Pancreas (tissue), 10 donors: Measurements from ENCODE around the gene MNAT1. TPM values are rescaled to one million over a fixed set of nuclear protein-coding genes. Genes with fewer than 3 reads are reported as not detected.

Experiments used
- ATAC-seq, 4 donors: fragments of 200-7000 bp; cut with Tn5 transposase; one replicate each; pipeline versions ENCODE4 v1.8.0 to v1.9.1; 2020; ENCODE audit warnings: mild to moderate bottlenecking in 4 of 4, moderate library complexity in 4 of 4
- DNase-seq, 6 donors: peaks; one replicate each; pipeline ENCODE4 v3.0.0-alpha.2; 2020
- FAIRE-seq: peaks from 2 replicates; lab custom pipeline; 2012; peaks lifted over from hg19 to GRCh38; lab: Jason Lieb, UNC
- H3K27ac ChIP-seq, 4 donors: fragments of 200-600 bp; sonication (generic); 1 replicate in 3 of 4; 2 replicates in 1 of 4; pipeline versions ENCODE4 v1.5.0 to v1.8.0; 2020
- H3K27me3 ChIP-seq, 4 donors: fragments of 200-600 bp; one replicate each; pipeline ENCODE4 v1.8.0; 2021
- H3K36me3 ChIP-seq, 3 donors: fragments of 200-600 bp; sonication (generic) in 1 of 3; one replicate each; pipeline versions ENCODE4 v1.5.0 to v1.8.0; 2020 to 2021
- H3K4me1 ChIP-seq, 3 donors: fragments of 200-600 bp; one replicate each; pipeline ENCODE4 v1.8.0; 2021
- H3K4me3 ChIP-seq, 4 donors: fragments of 200-600 bp; sonication (generic) in 2 of 4; one replicate each; pipeline versions ENCODE4 v1.5.0 to v1.8.0; 2020 to 2021
- H3K9me3 ChIP-seq, 4 donors: fragments of 200-600 bp; one replicate each; pipeline ENCODE4 v1.8.0; 2021
- WGBS, 2 donors: extraction: QIAGEN DNeasy Blood & Tissue Kit; methylation state at CpG; one replicate each; pipeline ENCODE4 v1.1.7; 2013; 5-methylcytosine and 5-hydroxymethylcytosine counted together
- intact Hi-C, 3 donors: fragments of 100-400 bp; cut with DNase I; formaldehyde crosslinking; loops; one replicate each; pipeline versions ENCODE4 v1.11.1 to v1.14.2; 2022
- polyA plus RNA-seq, 2 donors: library from polyadenylated mRNA; stranded (reverse); fragments of 200-250 nt; gene quantifications; one replicate each; pipeline ENCODE4 v1.2.3, GENCODE V29; 2013
- total RNA-seq, 6 donors: library from RNA; stranded (reverse); fragmentation: NEBNext Ultra II Directional in 4 of 6; extraction: Animal tissue kit (Norgen Biotek cat#: 25700) in 4 of 6; gene quantifications; one replicate each; pipeline versions ENCODE4 v1.2.1 to v1.2.4, GENCODE V29; 2021 to 2023
- TF ChIP-seq, protein P1 (sequence below), 4 donors: fragments of 200-600 bp; sonication (generic) in 3 of 4; IDR thresholded peaks; one replicate each; pipeline versions ENCODE4 v1.5.0 to v1.8.0; 2021; ENCODE audit warnings: antibody characterized with exemption in 4 of 4
- donor health status: healthy with polysubstance abuse.
- donor health status: DM: no; HTN: no; CAD: no; lungs with moderate emphysema.
- donor health status: DM: no; HTN: no; CAD: no.
- donor health status: control.
- donor health status: control.
- donor health status: Bipolar disorder and iron deficiency.
- donor health status: DM: yes; HTN: yes; CAD: no.
- donor health status: DM: no; HTN: no; CAD: no.
- donor health status: DM: no; HTN: no; CAD: no.
- donor health status: DM: yes; HTN: yes; CAD: no.

Gene MNAT1
- total and polyA plus RNA-seq, 8 donors, result 6.9 to 15.6 (median 12.2) TPM

DNA sequence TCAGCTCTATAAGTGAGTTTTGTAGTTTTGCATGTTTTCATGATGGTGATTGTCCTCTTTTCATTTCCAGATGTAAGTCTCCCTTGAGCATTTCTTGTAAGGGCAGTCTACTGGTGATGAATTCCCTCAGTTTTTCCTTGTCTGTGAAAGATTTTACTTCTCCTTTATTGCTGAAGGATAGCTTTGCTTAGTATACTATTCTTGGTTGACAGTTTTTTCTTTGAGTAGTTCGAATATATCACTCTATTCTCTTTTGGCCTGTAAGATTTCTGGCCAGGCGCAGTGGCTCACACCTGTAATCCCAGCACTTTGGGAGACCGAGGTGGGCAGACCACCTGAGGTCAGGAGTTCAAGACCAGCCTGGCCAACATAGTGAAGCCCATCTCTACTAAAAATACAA, 34.0 kb upstream of the MNAT1 start:
- Histone ChIP-seq H3K4me1 (no peaks in the 10 kb centered on the region), H3K9me3 (no peaks in the 10 kb centered on the region), H3K36me3 (no peaks in the 10 kb centered on the region), H3K4me3 (no peak overlapping the region), H3K27ac (no peak overlapping the region), H3K27me3 (no peaks in the 10 kb centered on the region)
- ATAC-seq (no peak), DNase-seq (no peak), FAIRE-seq (no peak)
- intact Hi-C loops, result no loop called here
- 81 to 88% methylated on average over 3 of the region's 3 CpGs for WGBS, 2 donors
- TF ChIP-seq, protein P1, sequence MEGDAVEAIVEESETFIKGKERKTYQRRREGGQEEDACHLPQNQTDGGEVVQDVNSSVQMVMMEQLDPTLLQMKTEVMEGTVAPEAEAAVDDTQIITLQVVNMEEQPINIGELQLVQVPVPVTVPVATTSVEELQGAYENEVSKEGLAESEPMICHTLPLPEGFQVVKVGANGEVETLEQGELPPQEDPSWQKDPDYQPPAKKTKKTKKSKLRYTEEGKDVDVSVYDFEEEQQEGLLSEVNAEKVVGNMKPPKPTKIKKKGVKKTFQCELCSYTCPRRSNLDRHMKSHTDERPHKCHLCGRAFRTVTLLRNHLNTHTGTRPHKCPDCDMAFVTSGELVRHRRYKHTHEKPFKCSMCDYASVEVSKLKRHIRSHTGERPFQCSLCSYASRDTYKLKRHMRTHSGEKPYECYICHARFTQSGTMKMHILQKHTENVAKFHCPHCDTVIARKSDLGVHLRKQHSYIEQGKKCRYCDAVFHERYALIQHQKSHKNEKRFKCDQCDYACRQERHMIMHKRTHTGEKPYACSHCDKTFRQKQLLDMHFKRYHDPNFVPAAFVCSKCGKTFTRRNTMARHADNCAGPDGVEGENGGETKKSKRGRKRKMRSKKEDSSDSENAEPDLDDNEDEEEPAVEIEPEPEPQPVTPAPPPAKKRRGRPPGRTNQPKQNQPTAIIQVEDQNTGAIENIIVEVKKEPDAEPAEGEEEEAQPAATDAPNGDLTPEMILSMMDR (IDR thresholded peaks at IDR 0.05), result no peak

DNA sequence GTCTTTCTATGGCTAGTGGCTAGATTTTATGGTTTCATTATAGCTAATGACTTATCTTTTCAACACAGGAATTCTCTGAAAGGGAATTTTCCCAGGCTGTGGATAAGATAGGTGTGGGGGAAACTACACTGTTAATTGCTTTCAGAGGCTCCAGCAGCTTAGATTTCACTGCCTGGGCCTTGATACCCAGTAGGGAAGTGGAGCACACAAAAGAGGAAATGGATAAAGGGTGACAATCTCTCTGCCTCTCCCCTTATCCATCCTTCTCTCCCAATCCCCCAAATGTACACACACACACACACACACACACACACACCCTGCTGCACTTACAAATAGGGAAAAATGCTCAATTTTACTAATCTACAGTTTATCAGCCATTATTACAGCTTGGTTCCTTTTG, 29.5 kb upstream of the MNAT1 start:
- H3K27ac ChIP-seq, result no peak overlapping the region
- DNase-seq (no peak), FAIRE-seq (no peak), ATAC-seq (no peak)
- intact Hi-C loops, result no loop called here
- H3K36me3 ChIP-seq, result no peaks in the 10 kb centered on the region
- no peaks in the 10 kb centered on the region for H3K27me3 ChIP-seq
- no peak overlapping the region for H3K4me3 ChIP-seq
- H3K4me1 ChIP-seq, result no peaks in the 10 kb centered on the region
- no peaks in the 10 kb centered on the region for H3K9me3 ChIP-seq
- TF ChIP-seq, protein P1 (IDR thresholded peaks at IDR 0.05), result no peak

DNA sequence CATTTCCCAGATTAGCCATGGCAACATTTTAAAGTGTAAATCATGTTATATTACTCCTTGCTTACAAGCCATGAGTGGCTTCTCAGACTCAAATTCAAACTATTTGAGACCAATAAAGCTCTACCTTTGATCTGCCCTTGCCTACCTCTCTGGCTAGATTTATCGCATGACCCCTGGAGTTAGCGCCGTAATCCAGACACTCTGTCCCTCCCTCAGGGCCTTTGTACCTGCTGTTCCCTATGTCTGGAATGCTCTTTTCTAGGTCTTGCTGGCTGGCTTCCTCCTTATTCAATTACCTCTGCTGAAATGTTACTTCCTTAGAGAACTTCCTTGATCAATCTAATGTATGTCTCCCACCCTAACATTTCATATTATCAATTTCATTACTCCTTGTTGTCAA, 26.7 kb upstream of the MNAT1 start:
- Histone ChIP-seq H3K27ac (no peak overlapping the region), H3K36me3 (no peaks in the 10 kb centered on the region), H3K4me1 (no peaks in the 10 kb centered on the region), H3K4me3 (no peak overlapping the region), H3K9me3 (no peaks in the 10 kb centered on the region), H3K27me3 (no peaks in the 10 kb centered on the region)
- FAIRE-seq, result no peak
- 94 to 99% methylated on average over 3 of the region's 3 CpGs for WGBS, 2 donors
- TF ChIP-seq, protein P1 (IDR thresholded peaks at IDR 0.05), result no peak
- intact Hi-C loops, result no loop called here
- no peak for ATAC-seq
- DNase-seq, result no peak

DNA sequence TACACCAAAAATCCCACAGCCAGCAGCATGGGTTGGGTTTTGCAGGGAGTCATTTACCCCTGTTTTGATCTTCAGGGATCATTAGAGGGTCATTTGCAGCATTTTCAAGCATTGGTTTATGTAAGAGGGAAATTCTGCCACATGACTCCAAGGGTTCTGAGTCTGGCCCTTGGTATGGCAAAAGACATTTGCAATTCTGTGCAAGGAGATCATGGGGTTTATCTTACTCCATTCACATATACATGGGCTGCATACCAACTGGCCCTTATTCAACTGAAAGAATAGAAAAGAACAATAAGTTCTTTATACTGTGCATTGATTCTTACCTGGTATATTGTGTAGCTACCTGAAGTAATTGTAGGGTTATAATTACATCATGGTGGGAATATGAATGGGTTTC, 24.1 kb upstream of the MNAT1 start:
- Histone ChIP-seq H3K4me1 (no peaks in the 10 kb centered on the region), H3K36me3 (no peaks in the 10 kb centered on the region), H3K27ac (no peak overlapping the region), H3K27me3 (no peaks in the 10 kb centered on the region), H3K4me3 (no peak overlapping the region), H3K9me3 (no peaks in the 10 kb centered on the region)
- no peak for FAIRE-seq
- no peak for DNase-seq
- ATAC-seq, result no peak
- TF ChIP-seq, protein P1 (IDR thresholded peaks at IDR 0.05), result no peak
- intact Hi-C loops, result no loop called here

DNA sequence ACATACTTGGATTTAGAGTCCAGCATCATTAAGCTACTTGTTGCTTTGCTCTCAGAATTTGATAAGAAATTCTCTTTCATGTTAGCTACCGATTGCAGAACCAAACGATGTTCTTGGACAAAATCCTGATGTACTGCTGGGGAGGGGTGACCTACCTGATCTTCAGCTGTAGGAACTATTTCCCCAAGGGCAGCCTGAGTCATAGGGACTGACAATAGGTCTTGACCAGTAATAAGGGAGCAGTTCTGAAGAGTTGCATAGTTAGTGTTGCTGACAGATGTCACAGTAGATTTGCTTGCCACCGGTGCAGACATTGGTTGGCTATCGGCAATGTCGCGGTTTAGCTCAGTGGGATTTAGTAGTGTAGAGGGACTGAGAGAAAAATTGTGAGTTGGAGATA, 21.0 kb upstream of the MNAT1 start:
- Histone ChIP-seq H3K9me3 (no peaks in the 10 kb centered on the region), H3K4me3 (no peak overlapping the region), H3K27ac (no peak overlapping the region), H3K27me3 (no peaks in the 10 kb centered on the region), H3K36me3 (no peaks in the 10 kb centered on the region), H3K4me1 (no peaks in the 10 kb centered on the region)
- TF ChIP-seq, protein P1 (IDR thresholded peaks at IDR 0.05), result no peak
- 77 to 87% methylated on average over 6 of the region's 6 CpGs for WGBS, 2 donors
- no peak for FAIRE-seq
- intact Hi-C loops, result no loop called here
- DNase-seq, result no peak
- no peak for ATAC-seq
